Raji (cell line): ENCODE data around the gene PTRH2.

Experiments
- POLR2A ChIP-seq: IDR thresholded peaks from 2 replicates; pipeline ENCODE4 v1.6.1; 2011; ENCODE audit warnings: low read depth, low read length, control low read depth; ENCODE audit not compliant: insufficient read depth

PTRH2 gene

GRCh38 chr17:59727817-59728533 lies 20.7 kb upstream of the PTRH2 start:
- TF ChIP-seq POLR2A, result no peak

- TF ChIP-seq POLR2A, result no peak
Observed at GRCh38 chr17:59725691-59726090, 18.5 kb upstream of the PTRH2 start.

GRCh38 chr17:59723607-59724006 lies 16.4 kb upstream of the PTRH2 start:
- TF ChIP-seq POLR2A, result no peak

- TF ChIP-seq POLR2A, result no peak
Observed at GRCh38 chr17:59723041-59723440, 15.8 kb upstream of the PTRH2 start.

GRCh38 chr17:59722623-59723022 lies 15.4 kb upstream of the PTRH2 start:
- no peak for TF ChIP-seq POLR2A

GRCh38 chr17:59719526-59719925 lies 12.3 kb upstream of the PTRH2 start:
- no peak for TF ChIP-seq POLR2A

- TF ChIP-seq POLR2A, result no peak
Observed at GRCh38 chr17:59716427-59716826, 9.2 kb upstream of the PTRH2 start.

- no peak for TF ChIP-seq POLR2A
Observed at GRCh38 chr17:59714255-59714654, 7.0 kb upstream of the PTRH2 start.

GRCh38 chr17:59712862-59713261 lies 5.6 kb upstream of the PTRH2 start:
- no peak for TF ChIP-seq POLR2A

GRCh38 chr17:59711936-59712335 lies 4.7 kb upstream of the PTRH2 start:
- TF ChIP-seq POLR2A, result no peak

- no peak for TF ChIP-seq POLR2A
Observed at GRCh38 chr17:59707971-59708430, 771 bp upstream of the PTRH2 start.

GRCh38 chr17:59702304-59702703 lies 4.9 kb downstream of the PTRH2 start:
- no peak for TF ChIP-seq POLR2A

- TF ChIP-seq POLR2A, result no peak
Observed at GRCh38 chr17:59699786-59700185, 7.4 kb downstream of the PTRH2 start.

- no peak for TF ChIP-seq POLR2A
Observed at GRCh38 chr17:59699218-59699617, 8.0 kb downstream of the PTRH2 start.

GRCh38 chr17:59698143-59698542 lies 9.1 kb downstream of the PTRH2 start:
- no peak for TF ChIP-seq POLR2A

GRCh38 chr17:59696682-59697277 lies 10.4 kb downstream of the PTRH2 start:
- no peak for TF ChIP-seq POLR2A
